GM19397 (cell line): ENCODE data around the gene MYZAP.
A peak's percentile ranks its signal among the peaks of the same experiment; 100 is the strongest.

Experiments used
- ATAC-seq: cut with Tn5 transposase; IDR thresholded peaks from one replicate; pipeline ENCODE4 v1.9.1; 2021; ENCODE audit warnings: mild to moderate bottlenecking, moderate library complexity; ENCODE audit not compliant: unreplicated experiment

Gene MYZAP

DNA sequence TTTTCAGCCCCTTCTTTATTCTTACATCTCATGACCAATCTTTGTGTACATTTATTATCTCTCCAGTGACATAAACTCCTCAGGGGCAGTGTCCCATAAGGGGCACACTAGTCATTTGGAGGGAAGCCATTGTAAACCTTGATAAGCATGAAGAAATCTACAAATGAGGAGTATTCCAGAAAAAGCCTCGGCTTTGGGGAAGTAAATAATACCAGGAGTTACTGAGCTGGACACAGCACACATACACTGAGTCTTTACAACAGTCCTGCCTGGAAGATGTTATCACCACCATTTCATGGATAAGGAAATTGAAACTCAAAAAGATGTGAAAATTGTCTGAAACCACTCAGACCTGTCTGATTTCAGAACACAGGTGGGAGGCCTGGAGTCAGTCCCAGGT is 99.4 kb downstream of the MYZAP start:
- ATAC-seq: no peak

DNA sequence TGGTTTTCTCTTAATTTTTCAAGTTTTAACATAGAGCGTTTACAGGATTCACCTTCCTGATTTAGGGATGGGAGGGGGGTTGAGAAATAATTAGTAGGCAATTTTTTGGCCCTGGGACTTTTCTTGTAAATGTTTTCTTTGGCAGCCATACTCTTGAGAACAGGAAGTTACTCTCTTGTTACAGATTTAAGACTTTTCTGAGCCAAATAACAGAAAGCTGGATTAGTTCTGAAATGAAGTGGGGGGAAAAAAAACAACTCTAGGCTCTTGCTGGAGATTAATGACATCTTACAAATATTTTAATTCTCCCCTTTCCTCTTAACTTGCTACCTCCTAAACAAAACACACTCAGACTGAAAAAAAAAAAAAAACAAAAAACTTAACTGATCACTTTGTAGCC is 101.0 kb downstream of the MYZAP start:
- no peak for ATAC-seq

GRCh38 chr15:57694279-57694678 is 102.6 kb downstream of the MYZAP start:
- ATAC-seq: no peak

DNA sequence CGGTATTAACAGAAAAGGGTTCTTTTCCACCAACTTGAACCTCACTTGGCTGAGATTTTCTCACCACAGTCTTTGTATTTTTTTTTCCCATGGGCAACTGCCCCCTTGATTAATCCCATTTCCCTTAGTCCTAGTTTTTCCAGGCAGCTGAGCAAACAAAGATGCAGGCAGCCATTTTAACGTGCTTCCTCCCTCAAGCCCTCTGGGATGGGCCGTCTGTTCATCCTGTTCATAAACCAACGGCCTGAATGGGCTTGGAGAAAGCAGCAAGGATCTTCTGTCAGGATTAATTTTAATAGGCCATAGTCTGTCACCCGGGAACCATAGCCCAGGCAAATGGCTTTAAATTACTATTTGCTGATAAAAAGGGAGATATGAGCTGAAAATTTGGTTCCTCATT is 104.4 kb downstream of the MYZAP start:
- ATAC-seq: no peak

DNA sequence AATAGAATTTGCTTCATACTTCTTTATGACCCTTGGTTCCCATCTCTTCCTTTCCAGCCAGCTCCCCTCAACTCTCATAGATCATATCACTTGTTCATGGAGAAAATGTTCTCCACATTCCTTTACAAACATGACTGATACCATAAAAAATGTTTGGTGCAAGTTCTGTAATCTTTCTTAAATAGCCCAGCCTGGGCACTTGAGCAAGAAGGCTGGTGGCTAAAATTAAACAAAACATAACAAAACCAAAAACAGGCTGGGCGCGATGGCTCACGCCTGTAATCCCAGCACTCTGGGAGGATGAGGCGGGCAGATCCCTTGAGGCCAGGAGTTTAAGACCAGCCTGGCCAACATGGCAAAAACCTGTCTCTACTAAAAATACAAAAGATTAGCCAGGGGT is 105.9 kb downstream of the MYZAP start:
- no peak for ATAC-seq

GRCh38 chr15:57698243-57698642 is 106.5 kb downstream of the MYZAP start:
- no peak for ATAC-seq

DNA sequence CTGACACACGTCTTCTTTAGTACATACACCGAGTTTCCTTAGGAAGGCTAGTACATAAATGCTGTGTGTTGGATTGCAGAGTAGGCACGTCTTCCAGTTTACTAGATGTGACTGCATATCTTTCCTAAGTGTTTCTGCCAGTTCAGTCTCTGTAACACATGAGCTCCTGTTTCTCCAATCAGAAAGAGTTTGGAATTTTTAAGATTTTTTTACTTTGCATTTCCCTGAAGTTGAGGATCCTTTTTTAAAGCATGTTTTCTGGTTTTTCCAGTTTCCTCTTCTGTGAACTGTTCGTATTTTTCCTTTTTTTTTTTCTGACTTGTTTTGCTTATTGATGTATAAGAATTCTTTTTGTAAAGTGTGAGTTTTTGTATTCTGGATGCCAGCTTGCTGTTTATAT is 107.3 kb downstream of the MYZAP start:
- no peak for ATAC-seq

DNA sequence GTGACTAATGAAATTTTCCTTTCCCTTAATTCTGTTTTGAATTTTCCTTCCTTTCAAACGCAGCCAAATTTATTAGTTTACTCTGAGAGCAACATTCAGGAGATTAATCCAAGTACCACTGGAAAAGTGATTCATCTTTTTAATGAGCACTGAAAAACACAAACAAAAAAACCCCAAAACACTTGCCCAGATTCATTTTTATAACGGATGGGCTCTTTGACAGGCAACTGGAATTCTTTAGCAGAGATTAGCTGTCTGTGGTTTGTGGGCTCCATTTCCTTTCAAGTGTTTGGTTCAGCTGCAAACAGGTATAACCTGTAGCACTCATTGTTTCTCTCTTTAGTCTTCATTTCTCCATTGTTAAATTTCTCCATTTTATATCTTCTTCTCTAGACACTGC is 111.7 kb downstream of the MYZAP start:
- no peak for ATAC-seq

GRCh38 chr15:57704441-57704840 is 112.7 kb downstream of the MYZAP start:
- ATAC-seq: no peak

DNA sequence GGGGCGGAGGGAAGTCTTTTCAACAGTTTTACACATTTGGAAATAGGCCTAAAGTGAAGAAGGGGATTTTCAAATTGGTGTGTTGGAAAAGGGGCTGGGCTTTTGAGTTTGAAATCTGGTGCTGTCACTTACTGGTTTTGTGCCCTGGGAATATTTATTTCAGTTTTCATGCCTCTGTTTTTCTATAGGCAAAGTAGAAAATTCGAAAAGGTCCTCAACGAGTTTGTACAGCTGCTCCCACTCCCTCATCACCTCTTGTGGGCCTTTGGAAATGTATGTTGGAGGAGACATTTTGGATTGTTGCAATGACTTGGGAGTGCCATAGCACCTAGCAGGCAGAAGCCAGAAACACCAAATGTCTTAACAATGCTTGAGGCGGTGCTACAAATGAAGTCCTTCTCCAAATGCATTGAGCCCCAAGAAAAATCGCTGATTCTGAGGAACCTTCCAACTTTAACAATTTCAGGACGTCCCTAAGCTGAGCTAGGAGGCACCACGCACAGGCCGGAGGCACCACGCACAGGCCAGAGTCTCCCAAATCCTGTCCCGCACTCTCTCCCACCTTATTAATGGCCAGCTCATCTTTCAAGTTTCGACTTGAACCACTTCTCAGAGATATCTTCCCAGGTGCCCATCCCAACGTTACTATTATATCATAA is 114.2 kb downstream of the MYZAP start:
- ATAC-seq: no peak

- ATAC-seq: peak; percentile 97
Measured at GRCh38 chr15:57706405-57707209, 114.9 kb downstream of the MYZAP start, which contains the start of gene POLR2M. Gene POLR2M, plus strand, starts transcription at chr15:57706714. Its CDS starts 129 bp downstream, at chr15:57706843.

DNA sequence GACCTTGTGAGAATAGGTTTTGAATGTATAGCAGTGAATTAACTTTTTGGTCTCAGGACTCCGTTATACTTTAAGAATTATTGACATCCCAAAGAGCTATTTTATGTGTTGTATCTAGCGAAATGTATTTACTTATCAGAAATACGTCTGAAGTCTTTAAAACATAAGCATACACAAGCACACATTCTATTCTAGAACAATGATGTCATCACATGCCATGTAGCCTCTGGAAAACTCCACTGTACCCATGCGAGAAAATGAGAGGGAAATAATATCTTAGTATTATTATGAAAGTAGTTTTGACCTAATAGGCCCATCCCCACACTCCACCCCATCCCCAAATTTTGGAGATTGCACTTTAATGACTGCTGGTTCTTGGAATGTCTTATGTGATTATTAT is 116.3 kb downstream of the MYZAP start:
- ATAC-seq: no peak

DNA sequence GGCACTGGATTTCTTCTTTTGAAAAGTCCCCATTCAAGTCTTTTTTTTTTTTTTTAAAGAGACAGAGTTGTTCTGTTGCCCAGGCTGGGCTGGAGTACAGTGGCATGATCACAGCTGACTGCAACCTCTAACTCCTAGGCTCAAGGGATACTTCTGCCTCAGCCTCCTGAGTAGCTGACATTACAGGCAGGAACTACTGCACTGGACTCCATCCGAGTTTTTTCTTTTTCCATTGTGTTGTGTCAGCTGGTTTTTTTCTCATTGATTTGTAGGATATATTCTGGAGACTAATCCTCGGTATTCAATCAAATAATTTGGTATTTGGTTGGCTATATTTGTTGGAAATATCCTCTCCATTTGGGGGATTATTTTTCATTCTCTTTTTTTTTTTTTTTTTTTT is 126.6 kb downstream of the MYZAP start:
- no peak for ATAC-seq

GRCh38 chr15:57720867-57721266 is 129.2 kb downstream of the MYZAP start:
- ATAC-seq: no peak

DNA sequence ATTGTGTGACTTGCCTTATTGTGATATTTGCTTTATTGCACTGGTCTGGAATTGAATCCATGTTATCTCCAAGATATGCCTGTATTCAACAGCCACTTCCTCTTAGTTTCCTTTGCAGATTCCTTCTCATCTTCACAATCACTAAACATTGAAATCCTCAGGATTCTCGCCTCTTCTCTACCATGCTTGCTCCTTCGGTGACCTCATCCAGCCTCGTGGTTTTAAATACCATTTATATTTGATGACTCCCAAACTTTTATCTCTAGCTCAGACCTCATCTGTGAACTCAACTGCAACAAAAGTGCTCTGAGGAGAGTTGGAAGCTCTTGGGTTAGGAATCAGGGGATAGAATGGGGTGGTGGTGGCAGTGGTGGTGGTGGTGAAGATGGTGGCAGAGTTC is 134.7 kb downstream of the MYZAP start:
- no peak for ATAC-seq

GRCh38 chr15:57727031-57727430 is 135.3 kb downstream of the MYZAP start:
- no peak for ATAC-seq

- ATAC-seq: no peak
Measured at GRCh38 chr15:57728436-57728835, 136.7 kb downstream of the MYZAP start.

- no peak for ATAC-seq
Measured at GRCh38 chr15:57730876-57731275, 139.2 kb downstream of the MYZAP start.

DNA sequence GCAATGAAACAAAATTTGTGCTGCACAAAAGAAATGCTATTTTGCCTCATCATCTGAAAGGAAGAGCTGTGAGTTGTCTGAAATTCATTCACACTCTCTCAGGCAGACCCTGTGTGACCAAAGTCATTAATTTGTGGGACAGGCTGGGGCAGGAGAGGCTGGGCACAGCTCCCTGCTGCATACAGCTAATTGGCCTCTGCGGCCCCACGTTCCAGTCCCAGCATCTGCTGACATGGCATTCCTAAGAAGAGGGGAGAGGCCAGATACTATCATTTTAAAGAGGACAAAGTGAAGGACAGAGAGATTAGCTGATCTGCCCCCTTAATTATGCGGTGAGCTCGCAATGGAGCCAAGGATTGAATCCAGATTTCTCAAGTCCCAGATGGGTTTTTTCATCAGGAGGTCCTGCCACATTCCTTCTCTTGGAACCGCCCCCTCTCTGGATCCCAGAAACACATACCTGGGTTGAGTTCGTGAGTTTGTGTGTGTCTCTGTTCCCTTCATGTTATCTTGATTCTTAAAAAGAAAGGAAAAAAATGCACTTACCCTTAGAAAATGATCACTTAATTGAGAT is 139.9 kb downstream of the MYZAP start:
- ATAC-seq: no peak

- no peak for ATAC-seq
Measured at GRCh38 chr15:57732526-57733331, 141.0 kb downstream of the MYZAP start.

GRCh38 chr15:57734860-57735259 is 143.2 kb downstream of the MYZAP start:
- ATAC-seq: no peak
